ENCODE data around the gene PDLIM5.

DNA sequence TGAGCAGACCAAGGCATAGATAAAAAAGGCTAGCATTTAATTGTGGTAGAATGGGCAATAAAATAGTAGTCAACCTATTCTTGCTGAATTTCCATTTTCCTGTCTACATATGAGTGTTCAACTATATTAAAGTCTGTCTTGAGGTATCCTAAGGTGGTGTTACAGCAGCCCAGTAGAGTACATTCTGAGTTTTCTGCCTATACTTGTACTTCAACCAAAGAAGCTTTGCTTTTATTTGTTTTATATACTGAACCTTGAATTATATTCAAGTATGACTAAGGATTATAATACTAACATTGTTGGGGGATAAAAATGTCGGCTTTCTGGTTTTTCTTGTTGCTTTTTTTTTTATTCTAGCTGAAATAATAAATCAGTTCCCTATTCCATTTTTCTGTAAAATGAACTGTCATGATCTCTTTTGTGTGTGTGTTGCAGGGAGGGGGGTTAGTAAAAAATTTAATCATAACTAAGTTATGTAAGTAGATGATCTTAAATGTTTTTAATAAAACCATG, 106.7 kb downstream of the PDLIM5 start:
- TF ChIP-seq, protein P1, sequence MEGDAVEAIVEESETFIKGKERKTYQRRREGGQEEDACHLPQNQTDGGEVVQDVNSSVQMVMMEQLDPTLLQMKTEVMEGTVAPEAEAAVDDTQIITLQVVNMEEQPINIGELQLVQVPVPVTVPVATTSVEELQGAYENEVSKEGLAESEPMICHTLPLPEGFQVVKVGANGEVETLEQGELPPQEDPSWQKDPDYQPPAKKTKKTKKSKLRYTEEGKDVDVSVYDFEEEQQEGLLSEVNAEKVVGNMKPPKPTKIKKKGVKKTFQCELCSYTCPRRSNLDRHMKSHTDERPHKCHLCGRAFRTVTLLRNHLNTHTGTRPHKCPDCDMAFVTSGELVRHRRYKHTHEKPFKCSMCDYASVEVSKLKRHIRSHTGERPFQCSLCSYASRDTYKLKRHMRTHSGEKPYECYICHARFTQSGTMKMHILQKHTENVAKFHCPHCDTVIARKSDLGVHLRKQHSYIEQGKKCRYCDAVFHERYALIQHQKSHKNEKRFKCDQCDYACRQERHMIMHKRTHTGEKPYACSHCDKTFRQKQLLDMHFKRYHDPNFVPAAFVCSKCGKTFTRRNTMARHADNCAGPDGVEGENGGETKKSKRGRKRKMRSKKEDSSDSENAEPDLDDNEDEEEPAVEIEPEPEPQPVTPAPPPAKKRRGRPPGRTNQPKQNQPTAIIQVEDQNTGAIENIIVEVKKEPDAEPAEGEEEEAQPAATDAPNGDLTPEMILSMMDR (conservative IDR thresholded peaks at IDR 0.05 in 1 of 2, IDR thresholded peaks at IDR 0.05 in 1 of 2; ENCODE audit: extremely low read depth in 1 of 2, insufficient read depth in 1 of 2, low read depth in 1 of 2, low read length in 2 of 2), result no peak
- no peak for TF ChIP-seq EZH2 (IDR thresholded peaks at IDR 0.05; ENCODE audit: borderline replicate concordance, low read length)

All from mammary epithelial cell (primary cell).